K562 (cell line): ENCODE measurements around the gene NUDT12.

Experiments
- ATF6 ChIP-seq: sonication (generic); formaldehyde crosslinking; IDR thresholded peaks from 2 replicates; pipeline ENCODE4 v1.4.0; 2020; ENCODE audit warnings: mild to moderate bottlenecking, missing genetic modification reagents
- CTCF ChIP-seq, 3 experiments: IDR thresholded peaks in 2 of 3; conservative IDR thresholded peaks in 1 of 3; 2 replicates each; pipeline ENCODE4 v1.5.1; 2011 to 2012; ENCODE audit warnings: low read length in 3 of 3, mild to moderate bottlenecking in 3 of 3, control low read depth in 2 of 3, improper control_type of control experiment in 1 of 3, inconsistent platforms in 1 of 3, low read depth in 1 of 3, mixed read lengths in 1 of 3, moderate library complexity in 1 of 3; ENCODE audit not compliant: insufficient read depth in 2 of 3
- FOXA1 ChIP-seq: fragments of 450-650 bp; IDR thresholded peaks from 2 replicates; pipeline ENCODE4 v1.6.1; 2016; ENCODE audit warnings: mild to moderate bottlenecking, borderline replicate concordance
- MTA3 ChIP-seq: fragments of 450-650 bp; formaldehyde crosslinking; IDR thresholded peaks from 2 replicates; pipeline ENCODE4 v1.6.1; 2017; ENCODE audit warnings: mild to moderate bottlenecking, borderline replicate concordance
- NFIX ChIP-seq: fragments of 250-450 bp; sonication (Bioruptor Pico); IDR thresholded peaks from 2 replicates; pipeline ENCODE4 v1.4.0; 2020; ENCODE audit warnings: low read depth, mild to moderate bottlenecking, moderate library complexity
- NR2C2 ChIP-seq, 2 experiments: fragments of 200-800 bp in 1 of 2; sonication (Bioruptor generic) in 1 of 2; sonication (generic) in 1 of 2; formaldehyde crosslinking in 1 of 2; IDR thresholded peaks; 2 replicates each; pipeline versions ENCODE4 v1.6.1 to v1.8.0; 2016 to 2022; ENCODE audit warnings: mild to moderate bottlenecking in 1 of 2, missing compliant biosample characterization in 1 of 2, missing genetic modification characterization in 1 of 2, missing genetic modification reagents in 1 of 2
- POLR2A ChIP-seq: fragments of 450-650 bp; conservative IDR thresholded peaks from 2 replicates; pipeline ENCODE4 v1.6.1; 2016
- RBM39 ChIP-seq: fragments of 200-400 bp; formaldehyde crosslinking; optimal IDR thresholded peaks from 2 replicates; pipeline ENCODE3; 2018; ENCODE audit warnings: low read depth, low read length
- SAFB2 ChIP-seq: fragments of 200-400 bp; formaldehyde crosslinking; IDR thresholded peaks from 2 replicates; pipeline ENCODE4 v1.6.1; 2018; ENCODE audit warnings: borderline replicate concordance, low read length, low read depth, moderate library complexity; ENCODE audit not compliant: severe bottlenecking
- STAT5B ChIP-seq: fragments of 250-450 bp; sonication (Bioruptor Pico); IDR thresholded peaks from 2 replicates; pipeline ENCODE4 v1.8.0; 2021; ENCODE audit warnings: mild to moderate bottlenecking, inconsistent platforms
- TAF1 ChIP-seq: IDR thresholded peaks from 2 replicates; pipeline ENCODE4 v1.6.1; 2011; ENCODE audit warnings: mild to moderate bottlenecking, low read length, moderate library complexity; ENCODE audit not compliant: insufficient read depth, control insufficient read depth, severe bottlenecking; ENCODE audit errors: extremely low read depth
- UBTF ChIP-seq, 2 experiments: IDR thresholded peaks; 2 replicates each; pipeline ENCODE4 v1.6.1; 2012; ENCODE audit warnings: improper control_type of control experiment in 2 of 2, low read depth in 2 of 2, low read length in 2 of 2, borderline replicate concordance in 1 of 2
- ZNF263 ChIP-seq: sonication (generic); formaldehyde crosslinking; IDR thresholded peaks from 2 replicates; pipeline ENCODE4 v1.8.0; 2022; ENCODE audit warnings: mild to moderate bottlenecking, missing genetic modification reagents, borderline replicate concordance

- TF ChIP-seq NFIX (CRISPR knock-in tag) (no peak), STAT5B (CRISPR knock-in tag) (no peak), UBTF (IDR thresholded peaks at IDR 0.05; ENCODE audit: borderline replicate concordance in 1 of 2, low read depth in 2 of 2, low read length in 2 of 2) (no peak), MTA3 (no peak), CTCF (IDR thresholded peaks at IDR 0.05 in 2 of 3, conservative IDR thresholded peaks at IDR 0.05 in 1 of 3; ENCODE audit: insufficient read depth in 2 of 3, low read depth in 1 of 3, low read length in 3 of 3) (no peak), SAFB2 (no peak), ATF6 (CRISPR knock-in tag) (no peak), TAF1 (no peak), ZNF263 (CRISPR knock-in tag) (no peak), RBM39 (no peak), NR2C2 (CRISPR knock-in tag; IDR thresholded peaks at IDR 0.05) (no peak), NR2C2 (tag; IDR thresholded peaks at IDR 0.05) (no peak), POLR2A (no peak), FOXA1 (no peak)
Observed at GRCh38 chr5:103541114-103541513, 21.5 kb downstream of the NUDT12 start.
